NOMO-1 treated with DMSO at 0.1 percent for 48 hours (cell line): ENCODE data around the gene AHDC1.

Experiments
- DNase-seq: peaks from one replicate; lab custom pipeline; 2025; ENCODE audit not compliant: unreplicated experiment; lab: John Stamatoyannopoulos, UW

Gene AHDC1

GRCh38 chr1:27491748-27492700, 111.9 kb downstream of the AHDC1 start:
- DNase-seq, result no peak

GRCh38 chr1:27489973-27490741, 113.8 kb downstream of the AHDC1 start, which contains the start of gene WASF2:
TSS of gene WASF2 (minus strand) at chr1:27490167. CDS start at chr1:27428890, 61,277 bp downstream.
- peak; percentile 90 for DNase-seq

DNA sequence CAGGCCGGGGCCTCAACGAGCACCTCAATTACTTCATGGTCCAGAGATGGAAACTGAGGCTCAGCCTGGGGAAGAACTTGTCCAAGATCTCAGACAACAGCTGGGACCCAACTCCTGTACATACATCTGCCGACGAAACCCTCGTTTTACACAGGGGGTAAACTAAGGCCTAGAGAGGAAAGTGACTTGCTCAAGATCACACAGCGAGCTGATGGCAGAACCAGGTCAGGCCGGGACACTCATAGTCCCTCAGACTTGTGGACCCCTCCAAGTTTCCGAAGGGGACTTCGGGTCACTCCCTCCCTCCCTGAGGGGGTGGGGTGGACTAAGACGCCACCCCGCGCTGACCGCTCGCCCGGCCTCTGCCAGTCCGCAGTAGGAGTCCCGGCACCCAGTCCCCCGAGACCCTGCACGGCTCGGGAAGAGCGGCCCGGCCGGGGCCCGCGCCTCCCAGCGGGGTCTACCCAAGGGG, 114.4 kb downstream of the AHDC1 start:
- no peak for DNase-seq

DNA sequence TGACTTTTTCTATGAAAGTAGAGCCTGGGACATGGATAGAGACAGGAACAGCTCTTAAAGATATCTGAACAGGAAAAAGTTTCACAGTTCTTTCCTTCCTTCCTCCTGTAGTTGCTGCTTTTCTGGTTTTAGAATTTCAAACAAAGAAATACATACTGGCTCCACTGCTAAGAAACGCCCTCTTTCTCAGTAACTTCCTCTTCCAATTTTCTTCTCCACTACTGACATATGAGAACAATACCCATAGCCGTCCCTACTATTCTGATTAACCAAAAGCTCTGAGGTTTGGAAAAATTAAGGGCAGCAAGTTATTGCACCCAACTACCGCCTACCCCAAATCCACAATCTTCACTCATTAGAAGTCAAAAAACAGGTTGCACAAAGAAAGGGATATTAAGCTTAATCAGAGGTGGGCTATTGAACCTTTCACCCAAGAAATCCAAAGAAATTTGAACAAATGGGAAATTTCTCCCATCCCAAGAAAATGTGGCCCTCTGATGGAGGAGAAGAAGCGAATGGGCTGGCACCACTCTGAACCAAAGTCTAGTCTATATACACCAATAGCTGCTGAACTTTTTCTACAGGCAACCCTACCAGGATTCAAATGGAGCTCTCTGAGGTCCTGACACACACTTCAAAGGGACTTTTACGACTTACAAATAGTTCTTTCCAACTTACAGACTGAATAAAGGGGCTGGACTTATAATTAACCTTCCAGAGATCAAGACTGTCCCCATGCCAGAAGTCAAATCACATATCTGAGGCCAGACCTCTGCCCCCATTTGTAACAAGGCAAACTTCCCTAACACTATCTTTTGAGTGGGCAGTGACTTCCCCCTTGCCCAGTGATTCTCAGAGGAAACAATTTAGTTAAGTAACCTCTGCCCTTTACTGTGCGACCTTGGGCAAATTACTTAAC, 115.7 kb downstream of the AHDC1 start:
- peak; percentile 88 for DNase-seq

GRCh38 chr1:27485363-27485762, 118.6 kb downstream of the AHDC1 start:
- DNase-seq, result no peak
